Measurements from ENCODE around the gene TBXT.

Gene TBXT

GRCh38 chr6:166115609-166116008 is 52.0 kb downstream of the TBXT start:
- no peak for DNase-seq (ENCODE audit: low read depth, low spot score)

- DNase-seq (ENCODE audit: low read depth, low spot score), result no peak
Measured at GRCh38 chr6:166112580-166112979, 55.1 kb downstream of the TBXT start.

GRCh38 chr6:166109608-166110007 is 58.0 kb downstream of the TBXT start:
- no peak for DNase-seq (ENCODE audit: low read depth, low spot score)

Measured in activated CD4-positive, CD25-positive, alpha-beta regulatory T cell treated with anti-CD3 and anti-CD28 coated beads, Interleukin-2, amount 50 U/mL, for 16 hours (primary cell).